Inflammatory macrophage treated with lipopolysaccharide for 4 hours (primary cell): ENCODE measurements around the gene OSBPL9.
"Not testable (repeated sequence)": the region's sequence is repeated elsewhere in the genome, so short reads cannot be mapped to it uniquely, and the experiment has no call there.

ENCODE experiments used
- DNase-seq: peaks from one replicate; pipeline ENCODE4 v3.0.0-alpha.2; 2020

OSBPL9 gene

GRCh38 chr1:51639694-51640093, 22.8 kb downstream of the OSBPL9 start:
- no peak for DNase-seq

GRCh38 chr1:51641096-51641495, 24.2 kb downstream of the OSBPL9 start:
- no peak for DNase-seq

- no peak for DNase-seq
Observed at GRCh38 chr1:51642739-51643142, 25.8 kb downstream of the OSBPL9 start.

GRCh38 chr1:51643362-51643761, 26.5 kb downstream of the OSBPL9 start:
- DNase-seq: no peak

- DNase-seq: no peak
Observed at GRCh38 chr1:51644020-51644419, 27.1 kb downstream of the OSBPL9 start.

GRCh38 chr1:51644533-51645197, 27.8 kb downstream of the OSBPL9 start:
- no peak for DNase-seq

GRCh38 chr1:51646592-51646991, 29.7 kb downstream of the OSBPL9 start:
- DNase-seq: not testable (repeated sequence)

- DNase-seq: peak; percentile 72
Observed at GRCh38 chr1:51648180-51649109, 31.6 kb downstream of the OSBPL9 start.

- DNase-seq: no peak
Observed at GRCh38 chr1:51649593-51650091, 32.8 kb downstream of the OSBPL9 start.

- DNase-seq: no peak
Observed at GRCh38 chr1:51650198-51650597, 33.3 kb downstream of the OSBPL9 start.

- DNase-seq: no peak
Observed at GRCh38 chr1:51651552-51651942, 34.7 kb downstream of the OSBPL9 start.

GRCh38 chr1:51652599-51652998, 35.7 kb downstream of the OSBPL9 start:
- DNase-seq: no peak

- DNase-seq: no peak
Observed at GRCh38 chr1:51653127-51653526, 36.2 kb downstream of the OSBPL9 start.

- no peak for DNase-seq
Observed at GRCh38 chr1:51654000-51654399, 37.1 kb downstream of the OSBPL9 start.

GRCh38 chr1:51656374-51656773, 39.5 kb downstream of the OSBPL9 start:
- DNase-seq: no peak

GRCh38 chr1:51660580-51660979, 43.7 kb downstream of the OSBPL9 start:
- DNase-seq: no peak

GRCh38 chr1:51661081-51661518, 44.2 kb downstream of the OSBPL9 start:
- no peak for DNase-seq

GRCh38 chr1:51663105-51663504, 46.2 kb downstream of the OSBPL9 start:
- DNase-seq: no peak

- no peak for DNase-seq
Observed at GRCh38 chr1:51663721-51664120, 46.8 kb downstream of the OSBPL9 start.

- no peak for DNase-seq
Observed at GRCh38 chr1:51664421-51665240, 47.7 kb downstream of the OSBPL9 start.

GRCh38 chr1:51666478-51666877, 49.6 kb downstream of the OSBPL9 start:
- DNase-seq: peak; percentile 64

GRCh38 chr1:51667561-51667960, 50.7 kb downstream of the OSBPL9 start:
- DNase-seq: no peak

- DNase-seq: no peak
Observed at GRCh38 chr1:51669272-51669671, 52.4 kb downstream of the OSBPL9 start.
